ENCODE measurements around the gene BAG1.
A peak's percentile ranks its signal among the peaks of the same experiment; 100 is the strongest.

The BAG1 gene

DNA sequence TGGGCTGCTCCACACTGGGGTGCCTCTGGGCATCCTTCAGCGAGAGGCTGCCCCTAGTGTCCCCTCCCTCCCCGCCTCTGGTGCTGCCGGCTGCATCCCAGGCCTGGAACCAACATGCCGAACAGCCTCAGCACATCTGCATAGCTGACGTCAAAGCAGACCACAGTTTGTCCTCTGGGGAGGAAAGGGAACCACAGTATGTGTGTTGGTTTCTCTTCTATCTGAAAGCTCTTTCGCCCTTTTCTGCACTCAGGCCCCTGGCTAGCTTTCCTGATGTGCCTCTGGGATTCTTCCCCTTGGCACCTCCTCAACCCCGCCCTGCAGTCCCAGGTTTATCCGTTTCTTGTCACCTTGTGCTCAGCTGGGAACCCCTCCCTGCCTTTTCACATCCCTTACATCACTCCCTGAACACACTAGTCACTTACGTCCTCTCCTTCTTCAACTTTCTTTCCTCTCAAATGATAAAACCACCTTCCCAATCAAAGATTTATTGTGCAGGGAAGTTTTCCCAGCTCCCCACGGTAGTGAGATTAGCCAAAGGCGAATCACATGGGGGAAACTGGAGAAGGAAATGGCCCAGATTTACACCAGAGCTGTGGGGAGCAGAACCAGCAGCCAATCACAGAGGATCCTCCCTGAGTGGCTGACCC lies 61.8 kb downstream of the BAG1 start:
- DNase-seq: peak; percentile 3

All from activated CD4-positive, alpha-beta T cell treated with anti-CD3 and anti-CD28 coated beads, Interleukin-2, amount 50 U/mL, for 1 hour (primary cell).